GM23248 (cell line): Measurements from ENCODE around the gene OPALIN.
A peak's percentile ranks its signal among the peaks of the same experiment; 100 is the strongest.

ENCODE experiments used
- EZH2 ChIP-seq: fragments of 200-600 bp; sonication (generic); IDR thresholded peaks from 2 replicates; pipeline ENCODE4 v1.6.1; 2018; ENCODE audit warnings: antibody characterized with exemption, mild to moderate bottlenecking; ENCODE audit not compliant: insufficient read depth, poor library complexity, severe bottlenecking
- EZH2phosphoT487 ChIP-seq: fragments of 200-600 bp; sonication (generic); IDR thresholded peaks from 2 replicates; pipeline ENCODE4 v1.6.1; 2018; ENCODE audit warnings: antibody characterized with exemption, moderate library complexity, mild to moderate bottlenecking, low read depth; ENCODE audit not compliant: insufficient read depth

DNA sequence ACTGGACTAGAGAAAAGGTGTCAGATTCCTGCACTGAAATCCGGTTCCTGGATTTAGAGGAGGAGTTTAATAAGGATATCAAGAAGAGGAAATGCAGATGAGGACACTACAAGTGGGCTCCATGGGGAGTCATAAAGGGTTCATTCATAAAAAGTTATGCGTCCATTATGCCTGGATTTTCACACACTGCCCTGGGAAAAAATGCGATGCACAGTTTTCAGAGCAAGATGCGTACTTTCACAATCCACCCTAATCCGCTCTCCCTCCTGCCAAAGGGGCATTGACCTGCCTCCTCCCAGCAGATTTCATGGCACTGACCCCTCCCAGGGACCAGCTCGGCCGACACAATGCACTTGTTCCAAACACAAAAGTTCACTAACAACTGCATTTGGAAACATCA is 42.2 kb upstream of the OPALIN start:
- peak; percentile 7 for TF ChIP-seq EZH2
- TF ChIP-seq EZH2phosphoT487: no peak
